GM18519 (cell line): ENCODE data around the gene ALPP.
"Not testable (repeated sequence)": the region's sequence is repeated elsewhere in the genome, so short reads cannot be mapped to it uniquely, and the experiment has no call there.

Experiments used
- ATAC-seq: cut with Tn5 transposase; IDR thresholded peaks from one replicate; pipeline ENCODE4 v1.9.1; 2021; ENCODE audit warnings: mild to moderate bottlenecking, moderate library complexity; ENCODE audit not compliant: unreplicated experiment, low FRiP score

The ALPP gene

DNA sequence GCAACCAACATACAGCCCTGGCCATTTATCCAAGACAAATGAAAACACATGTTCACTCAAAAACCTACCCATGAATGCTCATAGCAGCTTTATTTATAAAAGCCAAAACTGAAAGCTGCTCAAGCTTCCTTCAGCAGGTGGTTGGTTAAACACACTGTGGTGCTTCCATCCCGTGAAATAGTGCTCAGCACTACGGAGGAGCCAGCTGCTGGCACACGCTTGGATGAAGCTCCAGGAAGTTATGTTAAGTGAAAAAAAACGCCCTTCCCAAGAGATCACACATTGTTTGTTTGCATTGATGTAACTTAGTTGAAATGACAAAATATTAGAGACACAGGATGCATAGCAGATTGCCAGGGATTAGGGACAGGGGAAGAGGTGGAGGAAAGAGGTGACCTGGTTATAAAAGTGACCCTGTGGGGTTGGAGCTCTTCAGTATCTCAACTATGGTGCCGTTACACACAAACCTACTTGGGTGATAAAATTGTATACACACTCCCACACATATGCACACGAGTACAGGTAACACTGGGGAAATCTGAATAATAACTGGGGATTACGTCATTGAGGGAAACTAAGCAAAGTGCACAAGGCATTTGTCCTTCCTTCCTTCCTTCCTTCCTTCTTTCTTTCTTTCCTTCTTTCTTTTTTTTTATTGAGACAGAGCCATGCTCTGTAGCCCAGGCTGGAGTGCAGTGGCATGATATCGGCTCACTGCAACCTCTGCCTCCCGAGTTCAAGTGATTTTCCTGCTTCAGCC is 21.9 kb downstream of the ALPP start:
- ATAC-seq: no peak

- ATAC-seq: no peak
These were observed 24.0 kb downstream of the ALPP start for GRCh38 chr2:232402518-232402917.

DNA sequence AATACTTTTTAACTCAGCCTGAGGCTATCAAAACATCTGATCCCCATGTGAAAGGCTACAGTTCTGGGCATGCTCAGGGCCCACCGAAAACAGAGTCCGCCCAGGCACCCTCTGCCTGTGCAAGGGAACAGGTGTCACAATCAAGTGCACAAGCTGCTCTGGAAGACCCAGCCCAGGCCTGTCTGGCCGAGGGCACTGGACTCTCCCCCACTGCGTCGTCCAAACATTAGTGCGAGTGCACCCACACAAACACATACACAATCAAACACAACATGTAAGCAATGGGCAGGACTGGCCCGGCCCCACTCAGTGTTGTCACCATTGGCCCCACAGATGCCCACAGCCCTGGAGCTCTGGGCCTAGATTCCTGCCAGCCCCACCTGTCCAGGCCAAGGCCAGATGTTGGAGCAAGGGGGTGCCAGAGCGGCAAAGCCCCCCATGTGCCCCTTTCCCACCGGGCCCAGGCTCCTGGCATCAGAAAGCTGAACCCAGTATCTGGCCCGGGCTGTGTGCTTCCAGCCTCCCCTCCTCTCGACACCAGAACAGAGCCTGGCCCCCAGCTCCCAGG is 27.5 kb downstream of the ALPP start:
- ATAC-seq: no peak

DNA sequence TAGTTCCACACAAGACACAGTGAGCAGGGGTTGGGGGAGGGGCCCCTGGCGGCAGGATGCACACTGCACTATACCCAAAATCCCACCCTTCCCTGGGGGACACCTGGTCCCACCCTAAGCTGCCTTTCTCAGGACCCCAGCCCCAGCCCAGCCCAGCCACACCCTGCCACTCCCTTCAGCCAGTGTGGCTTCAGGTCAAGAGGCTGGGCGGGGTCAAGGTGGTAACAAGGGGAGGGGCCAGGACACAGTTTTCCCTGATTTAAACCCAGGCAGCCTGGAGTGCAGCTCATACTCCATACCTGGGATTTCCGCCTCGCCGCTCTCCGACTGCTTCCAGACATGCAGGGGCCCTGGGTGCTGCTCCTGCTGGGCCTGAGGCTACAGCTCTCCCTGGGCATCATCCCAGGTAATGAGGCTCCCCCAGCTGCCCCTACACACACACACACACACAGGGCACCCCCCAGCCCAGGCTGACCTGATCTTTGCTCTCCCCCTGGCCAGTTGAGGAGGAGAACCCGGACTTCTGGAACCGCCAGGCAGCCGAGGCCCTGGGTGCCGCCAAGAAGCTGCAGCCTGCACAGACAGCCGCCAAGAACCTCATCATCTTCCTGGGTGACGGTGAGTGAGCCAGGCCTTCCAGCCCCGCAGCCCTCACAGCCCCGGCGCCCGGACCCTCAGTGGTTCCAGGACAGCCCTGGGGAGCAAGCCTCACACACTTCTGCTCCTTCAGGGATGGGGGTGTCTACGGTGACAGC is 28.2 kb downstream of the ALPP start, which contains the start of gene ALPG:
TSS of gene ALPG (plus strand) at position 289 of the 755 bp plus-strand sequence. CDS start at position 340, 51 bp downstream.
- ATAC-seq: no peak

GRCh38 chr2:232407428-232408150 is 29.0 kb downstream of the ALPP start:
- not testable (repeated sequence) for ATAC-seq

DNA sequence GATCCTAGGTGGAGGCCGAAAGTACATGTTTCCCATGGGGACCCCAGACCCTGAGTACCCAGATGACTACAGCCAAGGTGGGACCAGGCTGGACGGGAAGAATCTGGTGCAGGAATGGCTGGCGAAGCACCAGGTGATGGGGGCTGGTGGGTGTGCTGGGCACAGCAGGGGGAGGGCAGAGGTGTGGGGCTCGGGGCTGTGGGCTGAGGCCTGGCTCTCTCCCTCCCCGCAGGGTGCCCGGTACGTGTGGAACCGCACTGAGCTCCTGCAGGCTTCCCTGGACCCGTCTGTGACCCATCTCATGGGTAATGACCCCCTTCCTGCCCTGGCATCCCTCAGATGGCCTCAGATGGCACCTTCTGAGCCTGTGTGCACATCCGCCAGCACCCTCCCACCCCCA is 29.7 kb downstream of the ALPP start:
- ATAC-seq: not testable (repeated sequence)

GRCh38 chr2:232409617-232410016 is 31.1 kb downstream of the ALPP start:
- not testable (repeated sequence) for ATAC-seq

DNA sequence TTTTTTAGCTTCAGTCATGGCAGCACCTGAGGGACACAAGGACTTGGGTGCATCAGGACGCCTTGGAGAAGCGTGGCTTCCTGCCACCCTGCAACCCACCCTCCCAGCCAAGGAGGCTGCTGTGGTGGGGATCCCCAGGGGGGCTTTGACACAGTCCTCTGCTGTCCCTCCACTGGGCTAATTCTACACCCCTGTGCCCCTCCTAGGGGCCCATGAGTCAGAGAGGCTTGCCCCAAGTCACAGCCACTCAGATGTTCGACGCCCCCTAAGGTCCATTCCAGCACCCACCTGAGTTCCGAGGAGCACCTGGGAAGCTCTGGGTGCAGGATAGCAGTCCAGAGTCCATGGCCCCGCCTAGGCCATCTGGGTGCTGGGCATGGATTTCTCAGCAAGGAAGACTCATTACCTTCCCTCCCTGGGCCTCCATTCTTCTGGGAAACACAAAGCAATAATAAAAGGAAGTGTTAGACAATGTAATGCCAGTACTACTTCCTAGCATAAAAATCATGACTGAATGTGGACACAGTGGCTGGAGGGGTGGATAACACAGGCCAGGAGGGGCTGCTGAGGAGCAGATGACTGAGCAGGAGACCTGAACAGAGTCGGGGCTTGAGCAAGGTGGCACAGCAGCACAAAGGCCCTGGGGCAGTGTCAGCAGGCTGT is 31.8 kb downstream of the ALPP start:
- no peak for ATAC-seq

GRCh38 chr2:232411901-232412629 is 33.5 kb downstream of the ALPP start:
- no peak for ATAC-seq

- ATAC-seq: no peak
These were observed 34.4 kb downstream of the ALPP start for GRCh38 chr2:232412986-232413385.

DNA sequence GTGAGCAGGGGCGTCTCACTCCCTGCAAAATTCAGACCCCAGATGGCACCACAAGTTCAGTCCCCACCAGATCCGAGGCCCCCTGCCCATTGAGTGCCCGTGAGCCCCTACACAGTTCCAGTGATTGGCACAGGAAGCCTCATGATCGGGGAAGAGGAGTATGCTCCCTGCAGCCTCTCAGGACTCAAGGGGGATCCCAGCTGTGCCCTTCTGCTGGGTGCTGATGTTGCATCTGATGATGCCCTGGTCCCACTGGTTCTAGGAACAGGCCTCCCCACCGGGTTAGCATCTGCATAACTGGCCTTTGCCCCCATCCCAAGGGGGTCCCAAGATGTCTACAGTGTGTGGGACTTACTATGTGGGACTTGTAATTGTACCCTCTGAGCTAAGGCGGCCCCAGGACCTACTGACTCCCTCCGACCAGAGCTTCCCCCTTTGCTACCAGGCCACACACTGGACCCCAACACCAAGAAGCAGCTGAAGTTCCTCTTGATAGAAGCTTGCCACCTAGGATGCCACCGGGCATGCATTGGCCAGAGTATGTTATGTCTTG is 36.7 kb downstream of the ALPP start:
- ATAC-seq: no peak

DNA sequence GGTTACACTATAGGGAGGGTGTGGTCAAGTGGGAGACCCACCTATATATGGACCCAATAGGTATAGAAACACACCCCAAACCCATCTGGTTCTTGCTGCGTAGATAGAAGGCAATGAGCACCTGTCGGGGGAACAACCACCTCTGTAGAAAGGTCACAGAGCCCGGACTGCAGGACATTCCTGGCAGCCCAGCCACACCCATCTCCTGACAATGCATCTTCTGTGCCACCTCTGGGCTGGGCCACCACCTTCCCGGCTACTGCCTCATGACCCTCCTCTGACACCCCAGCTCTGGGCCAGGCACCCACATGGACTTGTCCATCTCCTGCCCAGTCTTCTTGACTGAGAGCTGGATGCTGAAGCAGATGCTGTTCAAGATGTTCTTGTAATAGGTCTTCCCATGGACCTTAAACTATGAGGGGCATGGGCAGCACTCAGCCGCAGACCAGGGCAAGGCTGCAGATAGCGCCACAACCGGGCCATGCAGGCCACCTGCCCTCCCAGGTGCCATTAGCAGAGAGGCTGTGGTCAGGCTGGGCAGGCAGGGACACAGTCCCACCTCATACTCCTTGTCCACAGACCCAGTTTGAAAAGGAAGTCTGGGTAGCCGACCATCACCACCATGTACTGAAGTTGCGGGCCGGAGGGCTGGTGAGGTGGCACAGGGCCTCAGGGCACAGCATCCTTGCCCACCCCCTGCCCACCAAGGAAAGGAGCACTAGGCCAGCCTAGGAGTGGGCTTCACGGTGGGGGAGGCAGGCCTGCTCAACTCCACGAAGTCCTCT is 37.4 kb downstream of the ALPP start:
- no peak for ATAC-seq

GRCh38 chr2:232416521-232417470 is 38.2 kb downstream of the ALPP start:
- ATAC-seq: no peak

GRCh38 chr2:232417489-232417888 is 38.9 kb downstream of the ALPP start:
- no peak for ATAC-seq

DNA sequence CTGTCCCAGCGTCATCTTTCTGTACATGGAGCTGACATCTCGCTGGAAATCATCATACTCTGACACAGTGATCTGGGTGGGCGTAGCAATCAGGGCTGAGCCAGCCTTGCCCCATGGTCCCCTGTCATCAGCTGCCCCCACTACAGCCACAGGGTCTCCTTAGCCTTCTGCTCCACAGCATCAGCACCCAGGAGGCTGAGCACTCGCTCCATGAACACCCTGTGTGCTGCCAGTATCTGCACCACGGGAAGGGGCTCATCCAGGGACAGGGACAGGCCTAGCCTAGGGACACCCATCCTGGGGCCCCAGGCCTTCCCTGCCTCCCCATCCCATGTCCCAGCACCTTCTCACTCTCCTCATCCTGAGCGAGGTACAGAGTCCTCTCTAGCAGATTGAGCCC is 39.5 kb downstream of the ALPP start:
- no peak for ATAC-seq

- no peak for ATAC-seq
These were observed 40.1 kb downstream of the ALPP start for GRCh38 chr2:232418466-232419244.
